SK-N-SH treated with all-trans-retinoic acid at 6 μM for 48 hours (cell line): ENCODE results near the gene QKI.

Source experiments
- BACH2 ChIP-seq: fragments of 250-450 bp; sonication (Bioruptor Pico); IDR thresholded peaks from 2 replicates; pipeline ENCODE4 v1.9.0; 2021; ENCODE audit warnings: mild to moderate bottlenecking, borderline replicate concordance
- OSR1 ChIP-seq: fragments of 250-450 bp; sonication (Bioruptor Pico); IDR thresholded peaks from 2 replicates; pipeline ENCODE4 v1.8.0; 2022; ENCODE audit warnings: moderate library complexity, mild to moderate bottlenecking, inconsistent platforms
- PATZ1 ChIP-seq: fragments of 250-450 bp; sonication (Bioruptor Pico); IDR thresholded peaks from 2 replicates; pipeline ENCODE4 v1.8.0; 2020; ENCODE audit warnings: mild to moderate bottlenecking, moderate library complexity, borderline replicate concordance
- TSHZ2 ChIP-seq: fragments of 250-450 bp; sonication (Bioruptor Pico); IDR thresholded peaks from 2 replicates; pipeline ENCODE4 v1.5.0; 2020; ENCODE audit warnings: mild to moderate bottlenecking, moderate library complexity

- TF ChIP-seq BACH2 (CRISPR knock-in tag) (no peak), OSR1 (CRISPR knock-in tag) (no peak), PATZ1 (no peak), TSHZ2 (CRISPR knock-in tag) (no peak)
Measured at GRCh38 chr6:163568275-163568674, 153.8 kb downstream of the QKI start.
